CD4-positive, alpha-beta T cell treated with Interleukin-15 for 1 hour (primary cell): Measurements from ENCODE around the gene ACTL7A.
"Not testable (repeated sequence)": the region's sequence is repeated elsewhere in the genome, so short reads cannot be mapped to it uniquely, and the experiment has no call there.

Experiments used
- DNase-seq: peaks from one replicate; pipeline ENCODE4 v3.0.0-alpha.2; 2020

The ACTL7A gene

GRCh38 chr9:108880738-108881316 is 18.8 kb downstream of the ACTL7A start:
- DNase-seq = no peak

DNA sequence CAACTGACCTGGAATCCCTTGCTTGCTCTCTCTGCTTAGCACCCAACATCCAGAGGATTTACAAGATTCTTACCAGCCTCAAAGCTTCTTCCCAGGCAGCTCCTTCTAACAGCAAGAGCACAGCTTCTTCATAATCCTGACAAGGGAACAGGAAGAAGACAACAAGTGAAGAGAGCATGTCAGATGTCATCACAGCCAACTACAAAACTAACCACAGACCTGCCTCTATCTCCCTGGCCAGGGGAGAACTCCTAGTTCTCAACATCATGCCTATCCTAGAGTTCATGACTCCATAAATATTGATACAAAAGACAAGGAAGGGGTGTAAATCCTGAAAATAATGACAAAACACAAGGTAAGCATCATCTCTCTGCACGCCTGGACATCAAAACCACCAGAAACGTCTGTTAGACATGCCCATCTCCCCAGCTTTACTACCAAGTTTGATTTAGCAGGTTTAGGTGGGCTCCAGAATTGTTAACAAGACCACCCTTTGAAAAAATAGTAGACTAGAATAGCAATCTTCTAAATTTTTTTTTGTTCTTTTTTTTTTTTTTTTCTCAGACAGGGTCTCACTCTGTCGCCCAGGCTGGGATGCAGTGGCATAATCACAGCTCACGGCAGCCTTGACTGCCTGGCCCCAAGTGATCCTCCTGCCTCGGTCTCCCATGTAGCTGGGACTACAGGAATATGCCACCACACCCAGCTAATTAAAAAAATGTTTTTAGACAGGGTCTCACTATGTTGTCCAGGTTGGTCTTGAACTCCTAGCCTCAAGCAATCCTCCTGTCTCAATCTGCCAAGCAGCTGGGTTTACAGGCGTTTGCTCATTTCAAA is 20.2 kb downstream of the ACTL7A start:
- DNase-seq = no peak

- no peak for DNase-seq
Observed at GRCh38 chr9:108883085-108883484, 21.0 kb downstream of the ACTL7A start.

DNA sequence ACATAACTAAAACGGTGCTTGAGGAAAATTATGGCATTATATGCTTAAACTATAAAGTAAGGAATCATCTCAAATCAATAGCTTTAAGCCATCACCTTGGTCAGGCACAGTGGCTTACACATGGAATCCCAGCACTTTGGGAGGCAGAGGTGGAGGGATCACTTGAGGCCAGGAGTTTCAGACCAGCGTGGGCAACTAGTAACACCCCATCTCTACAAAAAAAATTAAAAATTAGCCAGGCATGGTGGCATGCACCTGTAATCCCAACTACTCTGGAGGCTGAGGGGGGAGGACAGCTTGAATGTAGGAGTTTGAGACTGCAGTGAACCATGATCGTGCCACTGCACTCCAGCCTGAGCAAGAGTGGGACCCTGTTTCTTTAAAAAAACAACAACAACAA is 22.6 kb downstream of the ACTL7A start:
- DNase-seq = no peak

GRCh38 chr9:108885643-108886348 is 23.7 kb downstream of the ACTL7A start:
- DNase-seq = no peak

DNA sequence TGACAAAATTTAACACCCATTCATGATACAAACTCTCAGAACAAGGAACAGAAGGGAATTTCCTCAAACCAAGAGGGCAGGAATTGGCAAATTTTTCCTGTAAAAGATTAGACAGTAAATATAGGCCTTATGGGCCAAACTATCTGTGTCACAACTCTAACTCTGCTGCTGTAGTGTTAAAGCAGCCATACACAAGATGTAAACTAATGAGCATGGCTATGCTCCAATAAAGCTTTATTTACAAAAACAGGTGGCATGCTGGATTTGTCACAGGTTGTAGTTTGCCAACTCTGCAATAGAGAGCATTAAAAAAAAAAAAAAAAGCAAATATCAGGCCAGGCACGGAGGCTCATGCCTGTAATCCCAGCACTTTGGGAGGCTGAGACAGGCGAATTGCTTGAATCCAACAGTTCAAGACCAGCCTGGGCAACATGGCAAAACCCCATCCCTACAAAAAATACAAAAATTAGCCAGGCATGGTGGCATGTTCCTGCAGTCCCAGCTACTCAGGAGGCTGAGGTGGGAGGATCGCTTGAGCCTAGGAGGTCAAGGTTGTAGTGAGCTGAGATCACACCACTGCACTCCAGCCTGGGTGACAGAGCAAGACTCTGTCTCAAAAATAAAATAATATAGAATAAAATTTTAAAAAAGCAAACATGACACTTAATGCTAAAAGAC is 24.7 kb downstream of the ACTL7A start:
- not testable (repeated sequence) for DNase-seq

GRCh38 chr9:108889649-108890067 is 27.6 kb downstream of the ACTL7A start:
- DNase-seq = no peak

GRCh38 chr9:108894225-108894997 is 32.3 kb downstream of the ACTL7A start:
- no peak for DNase-seq

DNA sequence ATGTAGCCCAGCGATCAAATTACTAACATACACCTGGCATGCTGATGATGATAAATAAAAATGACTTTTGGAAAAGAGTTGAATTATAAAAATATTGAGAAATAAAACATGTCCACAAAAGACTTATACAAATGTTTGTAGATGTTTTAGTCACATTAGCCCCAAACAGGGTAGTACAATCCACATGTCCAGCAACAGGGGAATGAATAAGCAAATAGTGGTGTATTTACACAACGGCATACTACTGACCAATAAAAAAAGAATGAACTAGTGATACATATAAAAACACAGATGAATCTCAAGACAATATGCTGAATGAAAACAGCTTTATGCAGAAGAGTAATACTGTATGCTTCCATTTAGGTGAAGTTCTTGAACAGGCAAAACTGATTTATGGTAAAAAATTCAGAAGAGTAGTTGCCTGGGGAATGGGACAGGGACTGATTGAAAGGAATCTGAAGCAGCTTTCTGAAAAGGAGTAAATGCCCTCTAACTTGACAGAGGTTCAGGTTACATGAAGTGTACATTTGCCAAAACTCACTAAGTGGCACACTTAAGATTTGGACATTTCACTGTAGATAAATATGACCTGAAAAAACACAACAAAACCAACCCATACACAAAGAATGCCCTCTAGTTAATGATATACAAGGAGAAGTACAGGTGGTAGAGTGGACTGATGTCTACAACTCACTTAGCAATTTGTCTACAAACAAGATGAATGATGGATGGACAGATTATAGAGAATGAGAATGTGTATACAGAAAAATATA is 35.4 kb downstream of the ACTL7A start:
- DNase-seq = no peak

DNA sequence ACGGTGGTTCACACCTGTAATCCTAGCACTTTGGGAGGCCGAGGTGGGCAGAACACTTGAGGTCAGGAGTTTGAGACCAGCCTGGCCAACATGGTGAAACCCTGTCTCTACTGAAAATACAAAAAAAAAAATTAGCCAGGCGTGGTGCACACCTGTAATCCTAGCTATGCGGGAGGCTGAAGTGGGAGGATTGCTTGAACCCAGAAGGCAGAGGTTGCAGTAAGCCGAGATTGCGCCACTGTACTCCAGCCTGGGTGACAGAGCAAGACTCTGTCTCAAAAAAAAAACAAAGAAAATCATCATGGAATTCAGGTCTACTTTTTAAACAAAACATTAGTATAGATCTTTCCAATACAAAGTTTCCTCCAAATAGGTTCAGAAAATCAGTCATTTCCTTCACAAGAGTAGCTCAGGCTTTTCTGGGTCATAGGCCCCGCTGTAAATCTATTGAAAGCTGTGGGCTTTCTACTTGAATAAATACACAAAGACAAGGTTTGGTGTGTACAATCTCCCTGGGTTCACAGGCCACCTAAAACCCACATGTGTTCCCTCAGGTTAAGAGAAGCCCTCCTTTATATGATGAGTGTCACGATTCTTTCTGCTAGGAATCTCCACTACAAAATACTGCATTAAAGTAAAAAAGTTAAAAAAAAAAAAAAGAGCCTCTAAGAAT is 37.1 kb downstream of the ACTL7A start:
- DNase-seq = not testable (repeated sequence)

GRCh38 chr9:108900176-108900575 is 38.1 kb downstream of the ACTL7A start:
- DNase-seq = no peak

DNA sequence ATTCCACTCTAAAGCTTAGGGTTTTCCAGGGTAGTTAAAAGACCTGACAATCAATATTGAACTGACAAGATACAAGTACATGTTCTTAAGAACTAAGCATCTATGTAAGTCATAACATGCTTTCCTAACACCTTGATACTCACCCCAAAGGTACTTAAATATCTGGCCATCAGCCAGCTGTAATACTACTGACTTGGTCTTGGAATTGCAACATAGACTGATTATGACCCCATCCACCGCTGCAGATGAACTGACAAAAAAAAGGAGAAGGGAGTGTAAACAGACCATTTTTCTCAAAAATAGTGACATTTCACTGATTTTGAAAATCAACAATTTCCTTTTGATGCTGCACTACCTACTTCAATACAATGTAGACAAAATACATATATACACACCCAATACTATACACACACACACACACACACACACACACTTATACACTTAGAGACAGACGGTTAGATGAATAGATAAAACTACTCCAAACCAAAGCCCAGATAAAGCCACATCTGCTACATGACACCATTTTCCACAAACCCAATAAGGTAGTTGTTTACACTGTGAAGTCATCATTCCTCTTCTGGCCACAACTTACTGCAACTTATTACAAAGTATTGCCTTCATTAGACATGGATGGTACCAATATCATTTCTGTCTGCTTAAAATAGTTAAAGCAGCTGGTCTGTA is 41.5 kb downstream of the ACTL7A start:
- no peak for DNase-seq

- DNase-seq = no peak
Observed at GRCh38 chr9:108904161-108904560, 42.1 kb downstream of the ACTL7A start.

DNA sequence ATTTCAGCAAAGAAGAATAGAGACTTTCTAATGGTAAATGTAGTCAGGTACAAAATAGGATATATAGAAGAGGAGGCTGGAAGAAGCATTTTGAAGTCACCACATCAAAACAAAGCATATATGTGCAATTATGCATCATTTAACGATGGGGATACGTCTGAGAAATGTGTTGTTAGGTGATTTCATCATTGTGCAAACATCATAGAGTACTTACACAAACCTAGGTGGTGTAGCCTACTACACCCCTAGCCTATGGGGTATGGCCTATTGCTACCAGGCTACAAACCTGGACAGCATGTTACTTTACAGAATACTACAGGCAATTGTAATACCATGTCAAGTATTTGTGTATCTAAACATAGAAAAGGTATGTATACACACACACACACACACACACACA is 43.4 kb downstream of the ACTL7A start:
- no peak for DNase-seq

DNA sequence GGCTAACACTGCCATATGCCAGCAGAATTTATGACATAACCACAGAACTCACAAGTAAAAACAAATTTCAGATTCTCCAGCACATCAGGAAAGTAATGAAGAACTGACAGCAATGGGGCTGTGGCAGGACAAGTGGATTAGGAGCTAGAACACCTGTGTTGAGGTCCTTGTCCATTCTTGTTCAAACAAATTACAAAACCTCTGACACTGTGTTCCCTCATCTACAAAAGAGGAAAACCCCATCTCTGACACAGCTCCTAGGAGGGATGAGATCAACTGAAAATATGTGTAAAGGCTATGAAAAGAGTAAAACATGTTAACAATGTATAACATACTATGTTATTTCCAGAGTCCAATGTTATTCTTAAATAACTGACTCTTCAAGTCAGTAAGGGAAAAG is 48.3 kb downstream of the ACTL7A start:
- DNase-seq = no peak

GRCh38 chr9:108910914-108911313 is 48.8 kb downstream of the ACTL7A start:
- no peak for DNase-seq

- DNase-seq = no peak
Observed at GRCh38 chr9:108911820-108912219, 49.8 kb downstream of the ACTL7A start.
